IMR-90 (cell line): Measurements from ENCODE around the gene BCAT1.

Source experiments
- MAZ ChIP-seq: IDR thresholded peaks from 2 replicates; pipeline ENCODE4 v1.6.1; 2012; ENCODE audit warnings: low read depth, mild to moderate bottlenecking, low read length, improper control_type of control experiment, moderate library complexity, borderline replicate concordance
- POLR2A ChIP-seq: IDR thresholded peaks from 2 replicates; pipeline ENCODE4 v1.6.1; 2012; ENCODE audit warnings: mild to moderate bottlenecking, low read depth, low read length
- RCOR1 ChIP-seq: IDR thresholded peaks from 2 replicates; pipeline ENCODE4 v1.6.1; 2012; ENCODE audit warnings: mild to moderate bottlenecking, low read length, improper control_type of control experiment; ENCODE audit not compliant: insufficient replicate concordance
- SMC3 ChIP-seq: fragments of 150-350 bp; IDR thresholded peaks from 2 replicates; pipeline ENCODE4 v1.6.1; 2016; ENCODE audit warnings: low read depth, mild to moderate bottlenecking, antibody characterized with exemption, low read length, moderate library complexity
- USF2 ChIP-seq: fragments of 150-350 bp; IDR thresholded peaks from 2 replicates; pipeline ENCODE4 v1.6.1; 2017; ENCODE audit warnings: mild to moderate bottlenecking, antibody characterized with exemption, low read length, low read depth
- TF ChIP-seq, protein P1 (sequence below): conservative IDR thresholded peaks from 2 replicates; pipeline ENCODE4 v1.5.1; 2012; ENCODE audit warnings: mild to moderate bottlenecking, low read depth, low read length, improper control_type of control experiment
- TF ChIP-seq, protein P2 (sequence below): fragments of 150-350 bp; IDR thresholded peaks from 2 replicates; pipeline ENCODE4 v1.6.1; 2016; ENCODE audit warnings: low read depth, mild to moderate bottlenecking, low read length, moderate library complexity, borderline replicate concordance

DNA sequence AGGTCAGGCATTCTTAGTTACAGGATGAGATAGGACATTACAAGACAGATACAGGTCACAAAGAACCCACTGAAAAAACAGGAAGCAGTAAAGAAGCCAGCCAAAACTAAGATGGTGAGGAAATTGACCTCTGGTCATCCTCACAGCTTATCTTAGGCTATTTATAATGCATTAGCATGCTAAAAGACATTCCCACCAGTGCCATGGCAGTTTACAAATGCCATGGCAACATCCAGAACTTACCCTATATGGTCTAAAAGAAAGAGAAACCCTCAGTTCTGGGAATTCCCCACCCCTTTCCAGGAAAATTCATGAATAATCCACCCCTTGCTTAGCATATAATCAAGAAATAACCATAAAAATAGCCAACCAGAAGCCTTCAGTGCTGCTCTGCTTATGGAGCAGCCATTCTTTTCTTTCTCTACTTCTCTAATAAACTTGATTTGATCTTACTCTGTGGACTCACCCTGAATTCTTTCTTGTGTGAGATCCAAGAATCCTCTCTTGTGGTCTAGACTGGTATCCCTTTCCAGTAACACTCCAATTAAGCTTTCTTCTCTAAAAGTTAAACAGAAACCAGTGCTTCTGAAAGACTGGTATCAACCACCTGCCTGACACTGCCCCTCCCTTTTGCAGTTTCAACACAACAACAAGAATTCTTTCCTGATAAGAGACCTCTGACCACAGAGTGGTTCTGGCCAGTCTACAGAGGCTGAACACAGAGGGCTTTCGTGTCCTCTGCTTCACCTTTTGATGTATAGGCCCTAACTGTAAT lies 86.9 kb downstream of the BCAT1 start:
- TF ChIP-seq, protein P1, sequence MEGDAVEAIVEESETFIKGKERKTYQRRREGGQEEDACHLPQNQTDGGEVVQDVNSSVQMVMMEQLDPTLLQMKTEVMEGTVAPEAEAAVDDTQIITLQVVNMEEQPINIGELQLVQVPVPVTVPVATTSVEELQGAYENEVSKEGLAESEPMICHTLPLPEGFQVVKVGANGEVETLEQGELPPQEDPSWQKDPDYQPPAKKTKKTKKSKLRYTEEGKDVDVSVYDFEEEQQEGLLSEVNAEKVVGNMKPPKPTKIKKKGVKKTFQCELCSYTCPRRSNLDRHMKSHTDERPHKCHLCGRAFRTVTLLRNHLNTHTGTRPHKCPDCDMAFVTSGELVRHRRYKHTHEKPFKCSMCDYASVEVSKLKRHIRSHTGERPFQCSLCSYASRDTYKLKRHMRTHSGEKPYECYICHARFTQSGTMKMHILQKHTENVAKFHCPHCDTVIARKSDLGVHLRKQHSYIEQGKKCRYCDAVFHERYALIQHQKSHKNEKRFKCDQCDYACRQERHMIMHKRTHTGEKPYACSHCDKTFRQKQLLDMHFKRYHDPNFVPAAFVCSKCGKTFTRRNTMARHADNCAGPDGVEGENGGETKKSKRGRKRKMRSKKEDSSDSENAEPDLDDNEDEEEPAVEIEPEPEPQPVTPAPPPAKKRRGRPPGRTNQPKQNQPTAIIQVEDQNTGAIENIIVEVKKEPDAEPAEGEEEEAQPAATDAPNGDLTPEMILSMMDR: no peak
- no peak for TF ChIP-seq POLR2A
- no peak for TF ChIP-seq USF2
- TF ChIP-seq MAZ: no peak
- no peak for TF ChIP-seq RCOR1
- TF ChIP-seq, protein P2, sequence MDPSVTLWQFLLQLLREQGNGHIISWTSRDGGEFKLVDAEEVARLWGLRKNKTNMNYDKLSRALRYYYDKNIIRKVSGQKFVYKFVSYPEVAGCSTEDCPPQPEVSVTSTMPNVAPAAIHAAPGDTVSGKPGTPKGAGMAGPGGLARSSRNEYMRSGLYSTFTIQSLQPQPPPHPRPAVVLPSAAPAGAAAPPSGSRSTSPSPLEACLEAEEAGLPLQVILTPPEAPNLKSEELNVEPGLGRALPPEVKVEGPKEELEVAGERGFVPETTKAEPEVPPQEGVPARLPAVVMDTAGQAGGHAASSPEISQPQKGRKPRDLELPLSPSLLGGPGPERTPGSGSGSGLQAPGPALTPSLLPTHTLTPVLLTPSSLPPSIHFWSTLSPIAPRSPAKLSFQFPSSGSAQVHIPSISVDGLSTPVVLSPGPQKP: no peak
- TF ChIP-seq SMC3: no peak
